GM18909 (cell line): Measurements from ENCODE around the gene RECK.

Experiments
- ATAC-seq: cut with Tn5 transposase; IDR thresholded peaks from one replicate; pipeline ENCODE4 v1.9.1; 2021; ENCODE audit warnings: mild to moderate bottlenecking; ENCODE audit not compliant: unreplicated experiment, poor library complexity

RECK gene

DNA sequence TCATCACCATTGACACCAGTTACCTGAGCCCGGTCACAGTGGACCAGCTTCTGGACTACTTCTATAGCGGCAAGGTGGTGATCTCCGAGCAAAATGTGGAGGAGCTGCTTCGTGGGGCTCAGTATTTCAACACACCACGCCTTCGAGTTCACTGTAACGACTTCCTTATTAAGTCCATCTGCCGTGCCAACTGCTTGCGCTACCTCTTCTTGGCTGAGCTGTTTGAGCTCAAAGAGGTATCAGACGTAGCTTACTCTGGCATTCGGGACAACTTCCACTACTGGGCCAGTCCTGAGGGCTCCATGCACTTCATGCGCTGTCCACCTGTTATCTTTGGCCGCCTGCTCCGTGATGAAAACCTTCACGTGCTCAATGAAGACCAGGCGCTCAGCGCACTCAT, 133.0 kb downstream of the RECK start:
- ATAC-seq: no peak

DNA sequence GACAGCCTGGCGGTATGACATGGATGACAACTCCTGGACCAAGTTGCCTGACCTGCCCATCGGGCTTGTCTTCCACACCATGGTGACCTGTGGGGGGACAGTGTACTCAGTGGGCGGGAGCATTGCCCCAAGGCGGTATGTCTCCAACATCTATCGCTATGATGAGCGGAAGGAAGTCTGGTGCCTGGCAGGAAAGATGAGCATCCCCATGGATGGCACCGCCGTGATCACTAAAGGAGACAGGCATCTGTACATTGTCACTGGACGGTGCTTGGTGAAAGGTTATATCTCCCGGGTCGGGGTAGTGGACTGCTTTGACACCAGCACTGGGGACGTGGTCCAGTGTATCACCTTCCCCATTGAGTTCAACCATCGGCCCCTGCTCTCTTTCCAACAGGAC, 133.8 kb downstream of the RECK start:
- ATAC-seq: no peak

DNA sequence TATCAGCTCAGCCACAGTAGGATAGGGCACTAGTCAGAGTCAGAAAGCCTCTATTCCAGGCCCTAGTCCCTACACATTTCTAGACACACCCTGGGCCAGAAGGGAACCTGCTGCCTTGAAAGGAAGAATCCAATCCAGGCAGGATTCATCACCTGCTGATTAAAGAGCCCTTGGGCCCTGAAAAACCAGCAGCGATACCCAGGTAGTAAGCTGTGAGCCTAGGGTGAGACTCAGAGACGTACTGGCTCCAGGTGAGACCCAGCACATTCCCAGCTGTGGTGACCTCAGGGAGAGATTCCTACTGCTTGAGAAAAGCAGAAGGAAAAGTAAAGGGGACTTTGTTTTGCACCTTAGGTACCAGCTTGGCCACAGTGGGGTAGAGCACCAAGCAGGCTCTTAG, 137.1 kb downstream of the RECK start:
- no peak for ATAC-seq
